ENCODE measurements around the gene SLC47A2. TPM values are rescaled to one million over a fixed set of nuclear protein-coding genes. Genes with fewer than 3 reads are reported as not detected.
"Not testable (repeated sequence)": the region's sequence is repeated elsewhere in the genome, so short reads cannot be mapped to it uniquely, and the experiment has no call there.

SLC47A2 gene
- not detected in 3 replicates for total RNA-seq

- no peak for DNase-seq (ENCODE audit: low spot score in 2 of 2, unreplicated experiment in 2 of 2)
- Mint-ChIP-seq H3K4me3 (no peak within 1 kb of the TSS), H3K4me1 (peaks cover 5% of the 10 kb centered on the region), H3K27me3 (ENCODE audit: low read depth) (no peaks in the 10 kb centered on the region), H3K36me3 (no peaks in the 10 kb centered on the region), H3K9me3 (no peaks in the 10 kb centered on the region), H3K27ac (no peak within 1 kb of the TSS)
- TF ChIP-seq CTCF (IDR thresholded peaks at IDR 0.05; ENCODE audit: unreplicated experiment): no peak
These were observed at the start of gene SLC47A2 for GRCh38 chr17:19716108-19717030. TSS of gene SLC47A2 (minus strand) at chr17:19716584. CDS start at chr17:19716555, 29 bp downstream.

GRCh38 chr17:19766016-19766415 is 49.6 kb upstream of the SLC47A2 start:
- Mint-ChIP-seq H3K27ac (no peak overlapping the region), H3K4me1 (peaks cover 10% of the 10 kb centered on the region), H3K27me3 (ENCODE audit: low read depth) (no peaks in the 10 kb centered on the region), H3K4me3 (no peak overlapping the region), H3K9me3 (no peaks in the 10 kb centered on the region), H3K36me3 (no peaks in the 10 kb centered on the region)
- no peak for DNase-seq (ENCODE audit: low spot score in 2 of 2, unreplicated experiment in 2 of 2)
- TF ChIP-seq CTCF (IDR thresholded peaks at IDR 0.05; ENCODE audit: unreplicated experiment): no peak

GRCh38 chr17:19763991-19764390 is 47.6 kb upstream of the SLC47A2 start:
- DNase-seq (ENCODE audit: low spot score in 2 of 2, unreplicated experiment in 2 of 2): peak in 1 of 2 experiments; percentile 2
- H3K4me3 Mint-ChIP-seq; H3K27me3 Mint-ChIP-seq (ENCODE audit: low read depth); H3K4me1 Mint-ChIP-seq; H3K36me3 Mint-ChIP-seq; H3K9me3 Mint-ChIP-seq; H3K27ac Mint-ChIP-seq: not testable (repeated sequence)

GRCh38 chr17:19763416-19763815 is 47.0 kb upstream of the SLC47A2 start:
- TF ChIP-seq CTCF (IDR thresholded peaks at IDR 0.05; ENCODE audit: unreplicated experiment): no peak
- peak in 1 of 2 experiments; percentile 21 for DNase-seq (ENCODE audit: low spot score in 2 of 2, unreplicated experiment in 2 of 2)
- Mint-ChIP-seq H3K27ac (no peak overlapping the region), H3K4me1 (peaks cover 2% of the 10 kb centered on the region), H3K27me3 (ENCODE audit: low read depth) (peaks cover 2% of the 10 kb centered on the region), H3K4me3 (no peak overlapping the region), H3K9me3 (no peaks in the 10 kb centered on the region), H3K36me3 (no peaks in the 10 kb centered on the region)

GRCh38 chr17:19762515-19762961 is 46.2 kb upstream of the SLC47A2 start:
- no peaks in the 10 kb centered on the region for H3K9me3 Mint-ChIP-seq
- no peak overlapping the region for H3K4me3 Mint-ChIP-seq
- peak; percentile 49 to 85 for DNase-seq (ENCODE audit: low spot score in 2 of 2, unreplicated experiment in 2 of 2)
- peaks cover 2% of the 10 kb centered on the region for H3K4me1 Mint-ChIP-seq
- H3K27me3 Mint-ChIP-seq (ENCODE audit: low read depth): peaks cover 2% of the 10 kb centered on the region
- H3K36me3 Mint-ChIP-seq: no peaks in the 10 kb centered on the region
- peak; percentile 68 for TF ChIP-seq CTCF (IDR thresholded peaks at IDR 0.05; ENCODE audit: unreplicated experiment)
- H3K27ac Mint-ChIP-seq: no peak overlapping the region

- TF ChIP-seq CTCF (IDR thresholded peaks at IDR 0.05; ENCODE audit: unreplicated experiment): no peak
- Mint-ChIP-seq H3K36me3 (no peaks in the 10 kb centered on the region), H3K4me1 (peaks cover 5% of the 10 kb centered on the region), H3K27ac (no peak overlapping the region), H3K4me3 (no peak overlapping the region), H3K27me3 (ENCODE audit: low read depth) (peaks cover 2% of the 10 kb centered on the region), H3K9me3 (no peaks in the 10 kb centered on the region)
- DNase-seq (ENCODE audit: low spot score in 2 of 2, unreplicated experiment in 2 of 2): peak in 1 of 2 experiments; percentile 13
These were observed 44.4 kb upstream of the SLC47A2 start for GRCh38 chr17:19760746-19761145.
